HuH-7 (cell line): ENCODE measurements around the gene FRAS1.
"Not testable (repeated sequence)": the region's sequence is repeated elsewhere in the genome, so short reads cannot be mapped to it uniquely, and the experiment has no call there.

Experiments used
- DNase-seq: peaks from one replicate; pipeline ENCODE4 v3.0.0; 2011; ENCODE audit warnings: low spot score

Gene FRAS1

DNA sequence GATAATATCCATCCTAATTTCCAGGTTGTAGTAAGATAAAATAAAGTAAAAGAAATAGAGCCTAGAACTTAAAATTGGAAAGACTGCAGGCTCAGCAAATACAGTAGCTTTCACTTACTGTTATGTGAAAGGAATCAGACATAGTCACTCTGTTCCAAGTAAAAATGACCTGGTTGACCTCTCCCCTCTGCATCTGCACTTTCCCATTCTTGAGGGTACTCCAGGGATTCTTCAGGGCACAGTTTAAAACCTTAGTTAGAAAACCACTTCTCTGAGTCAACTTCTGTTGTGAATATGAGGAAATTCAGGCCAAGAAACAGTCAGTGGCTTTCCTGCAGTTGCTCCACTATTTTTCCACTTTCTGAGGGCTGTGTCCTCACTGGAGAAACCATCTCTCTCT lies 42.9 kb downstream of the FRAS1 start:
- no peak for DNase-seq

DNA sequence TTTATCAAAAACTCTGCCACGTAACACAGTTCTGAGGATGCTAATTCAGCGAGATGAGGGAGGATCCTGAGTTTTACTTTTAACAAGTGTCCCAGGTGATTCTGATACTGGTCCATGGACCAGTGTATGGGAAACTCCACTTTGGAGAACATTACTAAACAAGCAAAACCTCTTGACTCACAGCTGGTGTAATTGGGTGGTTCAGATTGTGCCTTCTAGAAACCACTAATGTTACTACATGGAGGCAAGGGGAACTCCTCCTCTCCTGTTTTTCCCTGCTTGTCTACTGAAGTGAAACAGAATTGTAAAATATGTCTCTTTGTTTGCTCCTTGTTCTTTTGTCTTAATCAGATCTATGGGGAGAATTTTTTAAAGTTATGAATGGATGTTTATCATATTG lies 62.6 kb downstream of the FRAS1 start:
- no peak for DNase-seq

DNA sequence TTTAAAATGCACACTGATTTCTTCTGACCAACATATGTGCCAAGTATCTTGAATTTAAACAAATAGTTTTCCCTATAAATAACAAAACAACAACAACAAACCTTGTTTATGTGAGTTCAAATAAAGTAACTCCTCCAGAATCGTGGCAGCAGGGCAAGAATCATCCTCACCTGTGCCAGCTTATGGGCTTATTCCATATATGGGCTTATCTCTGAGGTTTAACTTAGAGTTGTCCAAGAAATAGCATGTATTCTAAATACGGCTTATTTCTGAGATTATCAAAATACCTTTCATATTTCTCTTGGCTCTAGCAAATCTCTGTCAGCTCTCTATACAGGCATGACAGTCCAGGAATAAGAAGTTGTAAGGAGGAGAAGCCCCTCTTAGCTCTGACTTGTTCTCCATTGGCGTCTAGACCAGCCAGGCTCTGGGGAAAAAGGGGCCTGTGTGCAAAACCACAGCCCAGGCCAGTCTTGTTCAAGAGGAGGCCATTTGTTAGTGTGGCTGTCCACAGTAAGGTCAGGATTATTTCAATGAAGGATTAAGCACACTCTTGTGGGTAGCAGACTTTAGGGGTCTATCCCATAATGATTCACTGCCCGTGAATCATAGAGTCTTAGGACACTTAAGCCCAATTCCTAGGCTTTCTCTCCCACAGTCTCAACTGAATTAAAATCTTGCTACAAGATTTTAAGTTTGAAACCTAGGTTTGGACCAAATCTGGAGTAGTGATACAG lies 63.2 kb downstream of the FRAS1 start:
- DNase-seq = no peak

DNA sequence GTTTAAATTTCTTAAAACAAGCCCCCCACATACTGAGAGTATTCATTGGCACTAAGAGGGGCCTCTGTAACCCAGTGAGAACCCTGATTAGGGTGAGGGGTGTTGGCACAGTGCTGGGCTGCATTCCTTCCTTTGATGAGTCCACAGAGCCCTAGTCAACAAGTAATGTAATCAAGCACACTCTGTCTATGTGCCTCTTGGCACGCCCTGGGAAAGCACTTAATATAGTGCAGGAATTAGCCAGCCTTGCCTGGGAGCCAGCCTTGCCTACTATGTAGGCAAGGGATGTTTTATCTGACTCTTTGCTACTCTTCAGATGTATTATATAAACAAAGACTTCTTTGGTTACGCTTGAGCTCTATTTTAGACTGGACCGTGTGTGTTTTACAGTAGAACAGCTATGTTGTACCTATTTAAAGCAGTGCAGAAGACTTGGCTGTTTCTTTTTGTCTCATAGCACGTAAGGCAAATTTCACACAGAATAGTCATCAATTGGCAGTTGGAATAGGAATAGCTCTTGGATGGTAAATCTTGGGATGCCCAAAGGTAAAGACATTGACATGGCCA lies 64.3 kb downstream of the FRAS1 start:
- no peak for DNase-seq

DNA sequence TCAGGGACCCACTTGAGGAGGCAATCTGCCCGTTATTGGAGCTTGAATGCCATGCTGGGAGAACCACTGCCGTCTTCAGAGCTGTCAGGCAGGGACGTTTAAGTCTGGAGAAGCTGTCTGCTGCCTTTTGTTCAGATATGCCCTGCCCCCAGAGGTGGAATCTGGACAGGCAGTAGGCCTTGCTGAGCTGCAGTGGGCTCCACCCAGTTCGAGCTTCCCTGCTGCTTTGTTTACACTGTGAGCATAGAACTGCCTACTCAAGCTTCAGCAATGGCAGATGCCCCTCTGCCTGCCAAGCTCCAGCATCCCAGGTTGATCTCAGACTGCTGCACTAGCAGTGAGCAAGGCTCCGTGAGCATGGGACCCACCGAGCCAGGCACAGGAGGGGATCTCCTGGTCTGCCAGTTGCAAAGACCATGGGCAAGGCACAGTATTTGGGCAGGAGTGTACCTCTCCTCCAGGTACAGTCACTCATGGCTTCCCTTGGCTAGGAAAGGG lies 68.8 kb downstream of the FRAS1 start:
- not testable (repeated sequence) for DNase-seq

DNA sequence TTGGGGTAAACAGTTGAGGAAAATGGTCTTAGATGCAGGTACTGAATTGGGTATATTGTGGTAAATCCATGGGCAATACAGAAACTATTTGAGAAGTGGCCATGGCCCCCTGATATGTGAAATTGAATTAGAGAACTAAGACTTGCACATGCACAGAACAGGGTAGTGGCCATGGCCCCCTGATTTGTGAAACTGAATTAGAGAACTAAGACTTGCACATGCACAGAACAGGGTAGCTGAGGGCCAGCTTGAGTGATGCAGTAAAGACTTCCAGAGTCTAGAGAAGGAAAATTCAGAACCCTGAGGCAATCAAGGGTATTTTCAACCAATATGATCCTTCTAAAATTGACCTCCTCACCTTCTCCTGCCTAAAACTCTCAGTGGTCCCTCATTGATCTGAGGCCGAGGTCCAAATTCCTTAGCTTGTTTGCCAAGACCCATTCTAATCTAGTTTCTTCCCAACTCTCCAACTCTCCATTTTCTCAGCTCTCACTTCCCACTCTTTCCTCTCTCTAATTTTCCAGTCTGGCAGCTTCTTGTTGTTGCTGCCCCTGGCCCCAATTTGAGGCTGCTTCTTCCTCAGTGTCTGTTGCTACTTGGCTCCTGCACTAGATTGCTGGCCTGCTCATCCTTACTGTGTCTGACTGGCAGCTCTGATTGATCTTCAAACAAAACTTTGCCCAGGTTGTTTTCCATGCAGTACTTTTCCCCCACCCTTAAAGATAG lies 72.4 kb downstream of the FRAS1 start:
- DNase-seq = no peak

DNA sequence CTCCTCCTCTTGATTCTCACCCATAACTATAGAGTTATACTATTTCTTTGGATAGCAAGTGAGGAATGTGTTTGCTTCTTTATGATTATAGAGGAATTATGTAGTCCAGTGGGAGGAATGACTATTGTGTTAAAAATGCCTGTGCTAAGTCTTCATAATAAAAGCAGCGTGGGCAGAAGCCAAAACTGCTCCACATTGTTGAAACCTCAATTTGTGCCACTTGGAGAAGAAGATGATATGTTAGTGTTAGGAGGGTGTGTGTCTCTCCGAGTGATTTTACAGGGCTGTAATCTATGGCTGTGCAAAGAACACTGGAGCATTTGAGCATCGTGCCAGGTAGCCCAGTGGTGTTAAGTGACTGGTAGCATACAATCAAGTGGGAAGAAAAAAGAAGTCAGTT lies 74.3 kb downstream of the FRAS1 start:
- DNase-seq = no peak

DNA sequence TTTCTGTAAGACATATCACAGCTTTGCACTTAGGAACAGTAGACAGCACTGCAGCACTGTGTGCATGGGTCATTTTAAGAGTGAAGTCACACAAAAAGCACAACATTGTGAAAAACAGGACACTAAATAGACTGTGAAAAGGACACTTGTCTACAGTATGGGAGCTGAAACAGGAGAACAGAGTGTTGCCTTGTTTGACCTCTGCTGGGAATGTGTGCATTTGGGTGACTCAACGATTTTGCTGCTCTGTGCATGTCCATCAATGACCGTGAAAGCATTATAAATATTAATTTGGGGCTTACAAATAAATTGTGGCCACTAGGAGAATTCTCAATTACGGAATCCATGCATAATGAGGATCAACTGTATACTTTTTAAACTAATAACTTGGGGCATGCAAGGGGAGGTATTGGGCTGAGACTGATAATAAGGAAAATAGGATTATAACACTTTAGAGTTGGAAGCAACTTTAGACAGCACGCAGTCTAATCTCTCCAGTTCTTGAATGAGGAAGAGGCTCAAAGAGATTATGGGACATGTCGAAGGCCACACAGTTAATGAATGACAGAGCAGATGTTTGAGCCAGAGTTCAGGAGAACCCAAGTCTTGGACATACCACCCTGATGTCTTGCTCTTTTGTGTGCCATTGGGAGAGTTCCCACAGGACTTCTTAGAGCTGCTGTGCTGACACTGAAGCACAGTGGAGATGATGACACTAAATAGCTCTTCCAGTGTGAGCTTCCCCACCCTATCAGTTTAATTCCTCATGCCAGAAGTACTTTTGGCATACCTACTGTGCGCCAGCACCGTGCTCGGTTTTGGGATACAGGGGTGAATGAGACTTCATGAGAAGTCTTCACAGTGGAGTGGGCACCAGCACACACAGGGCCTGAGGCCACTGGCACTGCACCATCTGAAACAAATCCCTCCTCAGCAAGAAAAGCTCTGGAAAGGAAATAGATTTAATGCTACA lies 79.3 kb downstream of the FRAS1 start:
- no peak for DNase-seq

DNA sequence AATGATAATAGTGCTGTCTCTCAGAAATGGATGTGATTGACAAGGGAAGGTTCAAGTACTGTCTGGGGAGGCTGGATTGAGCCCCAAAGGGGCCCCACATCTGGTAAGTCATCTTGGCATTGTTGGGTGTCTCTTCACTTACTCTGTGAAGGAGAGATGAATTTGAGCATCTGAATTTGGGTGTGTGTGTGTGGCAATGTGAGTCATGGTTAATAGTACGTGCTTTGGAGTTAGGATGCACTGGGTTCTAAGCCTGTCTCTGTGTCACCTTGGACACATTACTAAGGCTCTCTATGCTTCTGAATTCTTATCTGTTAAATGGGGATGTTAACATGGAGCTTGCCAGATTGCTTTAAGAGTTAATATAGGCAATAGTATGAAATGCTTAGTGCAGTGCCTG lies 80.4 kb downstream of the FRAS1 start:
- DNase-seq = no peak

DNA sequence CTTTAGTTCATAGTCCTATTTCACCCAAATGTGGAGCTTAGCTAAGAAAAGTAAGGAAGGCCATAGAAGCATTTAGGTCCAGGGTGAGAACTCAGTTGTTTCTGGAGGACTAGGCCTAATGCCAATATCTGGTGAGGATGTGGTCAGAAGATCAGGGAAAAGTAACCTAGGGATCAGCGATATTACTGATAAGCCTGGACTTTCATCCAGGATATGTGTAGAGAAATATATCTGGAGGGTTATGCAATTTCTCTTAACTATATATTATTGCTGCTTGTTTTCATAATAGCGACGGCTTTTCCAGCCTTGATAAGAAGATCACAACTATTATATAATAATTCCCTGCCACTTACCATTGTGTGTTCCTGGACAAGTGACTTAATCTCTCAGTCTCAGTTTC lies 81.1 kb downstream of the FRAS1 start:
- no peak for DNase-seq

DNA sequence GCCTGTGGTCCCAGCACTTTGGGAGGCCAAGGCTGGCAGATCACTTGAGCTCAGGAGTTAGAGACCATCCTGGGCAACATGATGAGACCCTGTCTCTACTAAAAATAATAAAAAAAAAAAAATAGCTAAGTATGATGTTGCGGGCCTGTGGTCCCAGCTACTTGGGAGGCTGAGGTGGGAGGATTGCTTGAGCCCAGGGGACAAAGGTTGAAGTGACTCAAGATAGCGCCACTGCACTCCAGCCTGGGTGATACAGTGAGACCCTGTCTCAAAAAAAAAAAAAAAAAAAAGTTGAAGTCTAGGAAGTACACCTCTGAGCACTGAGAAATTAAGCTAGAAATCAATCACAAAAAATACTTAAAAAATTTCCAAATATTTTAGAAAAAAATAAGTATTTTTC lies 86.5 kb downstream of the FRAS1 start:
- no peak for DNase-seq

DNA sequence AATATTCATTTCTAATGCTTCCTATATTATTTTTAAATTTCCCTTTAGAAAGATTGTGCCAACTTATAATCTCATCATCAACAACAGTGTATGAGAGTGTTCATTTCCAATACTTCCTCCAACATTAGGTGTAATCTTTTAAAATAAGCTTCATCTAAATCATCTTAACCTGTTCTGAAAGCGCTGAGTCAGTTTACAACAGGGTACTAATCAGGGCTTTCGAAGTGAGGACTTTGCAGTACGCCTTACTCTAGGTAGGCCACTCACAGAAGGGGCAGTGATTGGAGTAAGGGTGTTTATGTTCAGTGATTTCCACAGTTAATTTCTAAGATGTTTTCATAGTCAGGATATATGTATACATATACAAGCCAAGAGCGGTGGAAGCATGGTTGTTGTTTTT lies 87.9 kb downstream of the FRAS1 start:
- DNase-seq = no peak

DNA sequence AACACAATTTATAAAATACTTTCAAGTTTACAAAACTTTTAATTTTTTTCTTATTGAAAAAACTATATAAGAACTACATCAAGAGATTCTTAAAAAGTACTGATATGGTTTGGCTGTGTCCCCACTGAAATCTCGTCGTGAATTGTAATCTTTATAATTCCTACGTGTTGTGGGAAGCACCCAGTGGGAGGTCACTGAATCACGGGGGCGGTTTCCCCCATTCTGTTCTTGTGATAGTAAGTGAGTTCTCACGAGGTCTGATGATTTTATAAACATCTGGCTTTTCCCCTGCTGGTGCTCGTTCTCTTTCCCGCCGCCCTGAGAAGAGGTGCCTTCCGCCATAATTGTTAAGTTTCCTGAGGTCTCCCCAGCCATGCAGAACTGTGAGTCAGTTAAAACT lies 88.5 kb downstream of the FRAS1 start:
- DNase-seq = no peak

DNA sequence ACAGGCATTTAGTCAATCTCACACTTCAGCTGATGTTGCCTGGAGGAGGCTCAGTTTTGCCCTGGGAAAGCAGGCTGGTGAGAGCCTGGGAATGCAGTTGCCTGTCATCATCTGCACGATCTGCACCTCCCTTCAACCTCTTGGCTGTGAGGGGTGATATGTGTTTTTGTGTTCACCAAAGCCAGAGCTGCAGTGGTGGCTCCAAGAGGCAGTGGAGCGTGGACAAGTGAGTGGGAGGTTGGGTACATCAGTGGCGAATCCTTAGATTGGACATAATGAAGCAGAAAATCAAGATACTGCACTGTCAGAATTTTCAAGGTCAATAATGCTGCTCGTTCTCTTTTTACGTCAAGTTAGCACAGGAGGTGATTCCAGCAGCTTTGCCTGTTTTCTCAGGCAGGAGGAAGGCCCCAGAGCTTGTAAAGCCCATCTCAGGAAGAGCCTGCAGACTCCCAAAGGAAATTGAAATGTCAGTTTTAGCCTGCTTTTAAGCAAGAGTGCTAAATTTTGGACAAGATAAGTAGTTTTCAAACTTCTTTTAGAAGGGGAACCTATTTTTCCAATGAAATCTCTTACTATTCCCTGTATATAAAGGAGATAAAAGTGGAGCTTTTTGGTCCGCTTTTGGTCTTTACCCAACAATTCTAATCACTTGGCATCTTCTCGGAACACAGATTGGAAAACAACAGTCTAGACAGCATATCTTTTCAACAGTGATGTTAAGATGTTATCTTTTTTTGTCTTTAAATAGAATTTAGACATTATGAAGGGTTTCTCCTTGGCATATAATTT lies 92.8 kb downstream of the FRAS1 start:
- DNase-seq = no peak

DNA sequence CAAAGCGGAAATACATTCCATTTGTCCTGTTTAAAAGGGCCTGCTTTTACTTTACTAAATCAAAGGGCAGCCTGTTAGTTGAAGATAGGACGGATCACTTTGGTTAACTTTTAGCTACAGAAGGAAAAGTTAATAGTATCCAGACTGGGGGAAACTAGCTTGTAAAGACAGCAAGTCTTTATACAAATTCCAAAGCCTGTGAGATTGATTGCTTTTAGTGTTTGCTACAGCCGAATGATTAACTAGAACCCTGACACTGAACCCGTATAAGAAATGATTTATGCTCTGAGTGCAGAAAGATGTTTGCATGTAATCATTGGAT lies 93.4 kb downstream of the FRAS1 start:
- no peak for DNase-seq

DNA sequence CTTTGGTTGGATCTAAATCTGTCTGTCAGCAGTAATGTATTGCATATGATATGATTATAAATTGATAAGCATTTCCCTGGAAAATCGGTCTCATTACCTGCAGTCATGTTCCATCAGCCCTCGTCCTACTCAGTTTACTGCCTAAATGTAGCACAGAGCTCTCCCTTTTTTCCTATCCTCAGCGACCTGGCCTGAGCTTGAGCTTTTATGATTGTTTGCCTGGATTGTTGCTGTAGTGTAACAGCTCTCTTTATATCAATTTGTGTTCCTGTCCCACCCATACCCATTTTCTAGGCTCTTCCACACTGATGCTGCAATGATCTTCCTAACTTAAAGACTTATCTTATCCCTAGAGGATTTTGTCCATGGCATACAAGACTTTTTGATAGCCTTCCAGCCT lies 95.7 kb downstream of the FRAS1 start:
- no peak for DNase-seq

DNA sequence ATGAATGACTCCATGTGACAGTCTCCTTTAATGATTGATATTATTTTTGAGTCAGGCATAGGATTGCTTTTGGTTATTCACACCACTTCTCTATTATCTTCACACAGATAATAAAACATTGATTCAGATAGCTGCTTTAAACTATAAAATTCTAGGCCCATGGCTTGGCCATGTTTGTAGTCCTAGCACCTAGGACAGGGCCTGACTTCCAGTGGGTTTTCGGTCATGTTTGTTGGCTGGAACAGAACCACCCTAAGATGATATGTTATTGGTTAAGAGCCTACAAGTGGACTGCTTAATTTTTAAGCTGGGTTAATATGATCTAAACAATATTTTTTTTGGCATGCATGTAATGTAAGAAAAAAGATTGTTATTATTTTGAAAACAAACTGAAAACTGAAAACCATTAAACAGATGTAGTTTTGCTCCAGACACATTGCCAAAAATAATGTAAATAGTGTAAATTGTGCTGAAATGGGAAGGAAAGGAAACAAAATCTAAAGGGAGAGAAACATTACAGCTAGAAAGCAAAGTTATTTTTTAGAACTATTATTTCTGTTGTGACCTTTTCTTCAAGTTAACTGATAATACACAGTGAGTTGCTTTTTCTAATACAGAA lies 98.0 kb downstream of the FRAS1 start:
- no peak for DNase-seq

DNA sequence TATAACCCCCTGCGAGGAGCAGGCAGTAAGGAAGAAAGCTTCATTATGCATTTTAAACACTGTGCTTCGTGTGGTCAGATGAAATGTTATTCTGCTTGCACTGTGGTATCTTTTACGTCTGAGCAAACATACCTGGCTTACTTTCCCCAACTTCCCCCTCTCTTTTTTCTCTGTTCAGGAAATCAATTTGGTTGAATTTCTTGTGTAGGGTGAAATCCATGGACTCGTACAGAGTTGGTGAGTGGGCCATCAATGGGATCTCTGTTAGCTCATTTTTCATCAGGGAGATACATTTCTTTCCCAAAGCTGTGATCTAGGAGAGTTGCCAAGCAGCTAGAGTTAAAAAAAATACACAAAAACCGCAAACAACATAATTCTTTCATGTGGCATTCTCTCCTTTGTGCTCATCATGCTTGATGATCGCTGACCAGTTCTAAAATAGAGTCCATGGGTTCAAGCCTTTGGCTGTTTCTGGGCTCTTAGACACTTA lies 98.5 kb downstream of the FRAS1 start:
- no peak for DNase-seq

DNA sequence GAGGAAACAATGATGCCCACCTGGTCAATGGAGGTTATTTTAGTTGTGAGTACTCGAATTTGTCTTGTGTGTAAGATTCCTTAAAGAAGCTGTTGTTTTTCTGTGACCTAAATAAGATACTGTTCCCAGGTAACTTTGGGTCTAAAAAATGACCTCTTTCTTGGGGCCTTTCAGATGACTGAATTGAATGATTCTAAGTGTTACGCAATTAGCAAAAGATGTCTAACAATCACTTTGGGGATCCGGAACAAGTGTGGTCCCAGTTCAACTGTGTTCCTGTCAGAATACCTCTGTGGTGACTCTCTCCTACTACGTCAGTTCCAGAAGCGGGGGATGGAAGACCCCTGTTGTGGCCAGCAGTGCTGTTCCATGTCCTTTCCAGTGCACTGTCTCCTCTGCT lies 99.4 kb downstream of the FRAS1 start:
- no peak for DNase-seq

DNA sequence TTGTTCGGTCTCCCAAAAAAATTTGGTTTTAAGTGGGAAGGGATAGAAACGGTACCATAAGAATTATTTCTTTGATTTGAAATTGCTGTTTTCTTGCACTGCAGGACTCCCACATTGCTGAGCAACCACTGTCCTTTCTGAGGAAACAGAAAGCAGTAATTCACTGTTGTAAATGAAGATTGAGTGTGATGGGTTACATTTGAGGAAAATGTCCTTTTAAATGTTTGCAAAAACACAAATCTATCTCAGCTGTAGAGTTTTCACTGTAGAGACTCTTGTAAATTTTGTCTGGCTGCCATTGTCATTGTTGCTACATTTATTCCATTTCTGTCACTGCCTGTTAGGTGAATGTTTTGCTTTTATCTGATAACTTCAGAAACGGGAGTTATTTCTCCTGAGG lies 105.2 kb downstream of the FRAS1 start:
- no peak for DNase-seq

DNA sequence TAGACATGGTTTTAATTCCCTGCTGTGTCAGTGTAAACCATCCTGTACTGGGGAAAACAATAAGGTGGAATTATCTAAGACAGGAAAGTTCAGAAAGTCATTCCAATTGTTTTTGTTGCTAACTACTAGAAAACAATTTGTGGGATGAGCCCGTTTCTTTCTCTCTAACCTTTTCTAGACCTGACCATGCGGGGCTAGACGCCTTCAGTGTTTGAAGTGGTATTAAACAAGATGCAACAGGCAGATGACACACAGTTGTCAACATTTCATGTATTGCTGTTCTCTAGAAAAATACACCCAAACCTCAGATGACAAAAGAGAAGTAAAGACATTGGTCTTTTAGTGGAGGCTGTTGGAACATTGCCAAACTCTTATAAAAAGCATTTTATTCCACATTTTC lies 105.7 kb downstream of the FRAS1 start:
- no peak for DNase-seq
